ENCODE results near the gene BCL2. TPM values are rescaled to one million over a fixed set of nuclear protein-coding genes. Genes with fewer than 3 reads are reported as not detected.

Gene BCL2
- total RNA-seq, 2 donors from 2014 or later, result 14.8 to 38.4 TPM

- no peak overlapping the region for H3K27ac ChIP-seq
- H3K4me1 ChIP-seq (replicated peaks), result no peaks in the 10 kb centered on the region
- TF ChIP-seq POLR2AphosphoS5 (IDR thresholded peaks at IDR 0.05) (no peak), CTCF (IDR thresholded peaks at IDR 0.05) (no peak), POLR2A (IDR thresholded peaks at IDR 0.05) (no peak)
- DNase-seq (ENCODE audit: low spot score), result no peak
- no peaks in the 10 kb centered on the region for H3K9me3 ChIP-seq
- H3K27me3 ChIP-seq (replicated peaks; ENCODE audit: insufficient read depth), result no peaks in the 10 kb centered on the region
- H3K4me3 ChIP-seq, result no peak overlapping the region
- no peaks in the 10 kb centered on the region for H3K36me3 ChIP-seq
- intact Hi-C loops (cut with DNase I), result no loop called here
- WGBS, result 66% methylated on average over 12 of the region's 12 CpGs
These were observed 229.2 kb downstream of the BCL2 start for GRCh38 chr18:63090334-63090733.

DNA sequence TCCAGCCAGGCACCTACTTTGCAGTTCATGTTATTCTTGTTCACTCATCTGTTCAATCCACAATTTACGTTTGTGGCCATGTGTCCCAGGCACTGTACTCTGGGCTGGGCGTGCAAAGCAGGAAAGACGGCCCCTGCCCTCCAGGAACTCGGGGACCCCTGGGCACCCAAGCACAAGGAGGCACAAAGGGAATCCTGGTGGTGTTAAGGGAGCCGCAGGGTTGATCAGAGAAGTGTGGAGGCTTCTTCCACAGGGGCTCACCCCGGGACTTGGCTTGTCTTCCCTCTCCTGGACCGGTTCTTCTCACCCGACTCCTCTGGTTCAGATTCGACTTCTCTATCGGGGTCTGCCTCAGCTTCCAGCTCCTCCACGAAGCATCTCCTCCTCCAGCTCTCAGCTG, 230.5 kb downstream of the BCL2 start:
- Histone ChIP-seq H3K4me3 (no peak overlapping the region), H3K27me3 (replicated peaks; ENCODE audit: insufficient read depth) (no peaks in the 10 kb centered on the region), H3K9me3 (no peaks in the 10 kb centered on the region), H3K27ac (no peak overlapping the region), H3K36me3 (no peaks in the 10 kb centered on the region), H3K4me1 (replicated peaks) (no peaks in the 10 kb centered on the region)
- no peak for DNase-seq (ENCODE audit: low spot score)
- 95% methylated on average over 11 of the region's 11 CpGs for WGBS
- TF ChIP-seq CTCF (IDR thresholded peaks at IDR 0.05) (no peak), POLR2AphosphoS5 (IDR thresholded peaks at IDR 0.05) (no peak), POLR2A (IDR thresholded peaks at IDR 0.05) (no peak)
- intact Hi-C loops (cut with DNase I), result no loop called here

GRCh38 chr18:63088262-63088661, 231.3 kb downstream of the BCL2 start:
- Histone ChIP-seq H3K4me3 (no peak overlapping the region), H3K27me3 (replicated peaks; ENCODE audit: insufficient read depth) (no peaks in the 10 kb centered on the region), H3K9me3 (no peaks in the 10 kb centered on the region), H3K4me1 (replicated peaks) (no peaks in the 10 kb centered on the region), H3K27ac (no peak overlapping the region), H3K36me3 (no peaks in the 10 kb centered on the region)
- WGBS, result 77% methylated on average over 7 of the region's 7 CpGs
- DNase-seq (ENCODE audit: low spot score), result no peak
- intact Hi-C loops (cut with DNase I), result no loop called here
- TF ChIP-seq CTCF (IDR thresholded peaks at IDR 0.05) (no peak), POLR2AphosphoS5 (IDR thresholded peaks at IDR 0.05) (no peak), POLR2A (IDR thresholded peaks at IDR 0.05) (no peak)

DNA sequence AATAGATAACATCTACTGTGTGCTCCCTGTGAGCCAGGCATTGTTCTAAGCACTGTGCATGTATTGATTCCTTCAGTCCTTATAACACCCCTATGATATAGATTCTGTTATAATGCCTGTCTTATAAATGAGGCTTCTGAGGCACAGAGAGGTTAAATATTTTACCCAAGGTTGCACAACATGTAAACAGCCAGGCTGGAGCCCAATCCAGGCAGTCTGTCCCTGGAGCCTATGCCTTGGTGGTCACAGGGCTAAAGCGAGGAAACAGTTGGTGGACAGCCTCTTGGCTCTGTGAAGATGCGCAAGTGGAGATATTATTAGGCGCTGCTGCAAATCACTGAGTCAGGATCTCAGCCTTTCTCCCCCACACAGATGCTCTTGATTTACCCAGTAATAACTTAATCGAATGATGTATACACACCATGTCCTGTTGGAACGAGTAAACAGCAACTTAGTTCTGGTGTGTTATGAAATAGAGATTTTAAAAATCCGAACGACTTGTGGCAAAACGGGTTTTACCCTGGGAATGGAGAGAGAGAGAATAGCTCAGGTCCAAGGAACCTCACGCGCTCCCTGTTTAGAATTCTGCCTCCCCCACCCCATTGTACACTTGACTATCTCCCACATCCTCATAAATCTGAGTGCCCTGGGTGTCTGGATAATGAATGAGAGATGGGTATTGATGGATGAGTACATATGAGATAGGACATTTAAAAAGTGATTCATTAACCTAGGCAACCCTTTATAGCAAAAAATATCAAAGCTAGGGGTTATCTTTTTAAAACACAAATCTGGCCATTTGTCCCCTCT, 231.9 kb downstream of the BCL2 start:
- H3K9me3 ChIP-seq, result no peaks in the 10 kb centered on the region
- no peak for TF ChIP-seq CTCF (IDR thresholded peaks at IDR 0.05)
- TF ChIP-seq POLR2A (IDR thresholded peaks at IDR 0.05), result no peak
- TF ChIP-seq POLR2AphosphoS5 (IDR thresholded peaks at IDR 0.05), result no peak
- H3K4me1 ChIP-seq (replicated peaks), result no peaks in the 10 kb centered on the region
- WGBS, result 73% methylated on average over 10 of the region's 10 CpGs
- DNase-seq (ENCODE audit: low spot score), result no peak
- H3K4me3 ChIP-seq, result no peak overlapping the region
- H3K27ac ChIP-seq, result no peak overlapping the region
- no peaks in the 10 kb centered on the region for H3K36me3 ChIP-seq
- intact Hi-C loops (cut with DNase I), result no loop called here
- H3K27me3 ChIP-seq (replicated peaks; ENCODE audit: insufficient read depth), result no peaks in the 10 kb centered on the region

GRCh38 chr18:63085611-63086010, 234.0 kb downstream of the BCL2 start:
- TF ChIP-seq POLR2AphosphoS5 (IDR thresholded peaks at IDR 0.05) (no peak), CTCF (IDR thresholded peaks at IDR 0.05) (no peak), POLR2A (IDR thresholded peaks at IDR 0.05) (no peak)
- 94% methylated on average over 5 of the region's 5 CpGs for WGBS
- Histone ChIP-seq H3K4me1 (replicated peaks) (no peaks in the 10 kb centered on the region), H3K4me3 (no peak overlapping the region), H3K9me3 (no peaks in the 10 kb centered on the region), H3K36me3 (no peaks in the 10 kb centered on the region), H3K27ac (no peak overlapping the region), H3K27me3 (replicated peaks; ENCODE audit: insufficient read depth) (no peaks in the 10 kb centered on the region)
- no peak for DNase-seq (ENCODE audit: low spot score)
- intact Hi-C loops (cut with DNase I), result no loop called here

Data from prostate gland (tissue), 2 donors.